ENCODE results near the gene EDIL3.

GRCh38 chr5:84249918-84250630 lies 134.6 kb downstream of the EDIL3 start:
- TF ChIP-seq CTCF (IDR thresholded peaks at IDR 0.05; ENCODE audit: extremely low read depth in 1 of 2, insufficient read depth in 1 of 2, low read depth in 1 of 2, low read length in 2 of 2) (no peak), POLR2A (IDR thresholded peaks at IDR 0.05; ENCODE audit: low read depth, low read length) (no peak), MAX (IDR thresholded peaks at IDR 0.05; ENCODE audit: insufficient read depth, insufficient read length) (no peak), POLR2AphosphoS5 (IDR thresholded peaks at IDR 0.05; ENCODE audit: insufficient read depth, low read depth, low read length) (no peak), EZH2 (IDR thresholded peaks at IDR 0.05; ENCODE audit: borderline replicate concordance, low read depth, low read length, severe bottlenecking) (no peak), MYC (IDR thresholded peaks at IDR 0.05; ENCODE audit: low read depth, low read length) (no peak), GATA2 (IDR thresholded peaks at IDR 0.05; ENCODE audit: insufficient read depth, insufficient read length, low read depth, low read length) (no peak), FOS (IDR thresholded peaks at IDR 0.05; ENCODE audit: borderline replicate concordance, insufficient read depth, low read length) (no peak), JUN (IDR thresholded peaks at IDR 0.05; ENCODE audit: borderline replicate concordance, insufficient read depth, insufficient read length, low read depth) (no peak)
